ENCODE data around the gene DDAH1.

DNA sequence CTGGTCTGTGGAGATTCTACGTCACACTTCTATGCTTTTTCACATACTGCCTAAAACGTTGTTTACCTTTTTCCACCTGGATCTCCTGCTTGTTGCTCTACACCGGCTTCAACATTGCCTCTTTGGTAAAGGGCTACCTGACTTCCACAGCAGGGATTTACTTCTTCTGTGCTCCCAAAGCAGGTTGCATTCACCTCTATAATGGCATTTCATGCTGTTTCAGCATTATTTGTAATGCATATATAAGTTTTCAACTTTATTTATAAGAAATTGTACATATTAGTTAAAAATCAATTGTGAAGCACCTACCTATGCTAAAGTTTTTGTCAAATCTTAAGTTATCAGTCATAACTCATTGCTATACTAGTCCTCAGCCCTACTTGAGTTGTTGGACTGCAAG is 55.4 kb downstream of the DDAH1 start:
- TF ChIP-seq TAF1 (IDR thresholded peaks at IDR 0.05; ENCODE audit: borderline replicate concordance, low read depth, low read length): no peak
- no peak for TF ChIP-seq POLR2AphosphoS5 (IDR thresholded peaks at IDR 0.05; ENCODE audit: low read depth, low read length)
- TF ChIP-seq POLR2A (IDR thresholded peaks at IDR 0.05; ENCODE audit: low read depth, low read length): no peak
